Measurements from ENCODE around the gene STK17B. TPM values are rescaled to one million over a fixed set of nuclear protein-coding genes. Genes with fewer than 3 reads are reported as not detected.

Gene STK17B
- total and polyA plus RNA-seq, 10 of the 15 experiments (the other 5 are each of a cell fraction or from before 2014, with no cell fraction given): 21.2 to 108 (median 53.7) TPM

DNA sequence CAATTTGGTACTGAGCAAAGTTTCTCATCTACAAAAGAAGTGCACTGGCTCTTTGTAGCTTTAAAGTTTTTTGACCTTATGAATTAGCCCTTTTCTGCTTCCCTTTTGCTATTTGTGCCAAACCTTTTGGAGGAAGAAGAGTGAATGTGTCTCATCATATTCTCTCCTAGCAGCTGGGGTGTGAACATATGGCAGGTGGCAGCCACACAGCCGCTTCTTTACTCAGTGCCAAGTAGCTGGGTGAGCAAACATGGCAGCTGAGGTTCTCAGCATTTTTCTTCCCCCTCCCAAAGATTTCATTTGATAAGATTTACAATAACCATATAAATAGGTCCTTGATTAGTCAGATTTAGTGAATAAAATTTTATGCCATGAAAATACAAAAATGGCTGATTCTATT lies 46.7 kb upstream of the STK17B start:
- in situ Hi-C loops (cut with MboI) (no loop called here), intact Hi-C loops (cut with micrococcal nuclease; ENCODE audit: unreplicated experiment) (no loop called here)
- Histone ChIP-seq H4K20me1 (ENCODE audit: control insufficient read depth, insufficient read depth) (no peaks in the 10 kb centered on the region), H3K36me3 (ENCODE audit: control insufficient read depth in 2 of 2, insufficient read depth in 2 of 2, low read length in 1 of 2) (peaks cover 0 to 8% of the 10 kb centered on the region in 2 experiments; a peak in 1 of 4 replicates), H3K27me3 (replicated peaks in 1 of 2; ENCODE audit: control insufficient read depth in 2 of 2, insufficient read depth in 2 of 2, low read length in 1 of 2) (no peaks in the 10 kb centered on the region), H3K4me3 (no peak overlapping the region), H2AFZ (ENCODE audit: control insufficient read depth, low read depth, low read length) (no peak overlapping the region), H3K4me1 (ENCODE audit: control insufficient read depth, insufficient read depth, low read length) (no peaks in the 10 kb centered on the region), H3K9me3 (replicated peaks; ENCODE audit: control insufficient read depth, insufficient read depth, low read length) (no peaks in the 10 kb centered on the region; the same call in 2 of the 3 replicates), H3K4me2 (ENCODE audit: control insufficient read depth, insufficient read depth) (no peak overlapping the region), H3K79me2 (ENCODE audit: control insufficient read depth, insufficient read depth, low read length) (no peaks in the 10 kb centered on the region), H3K27ac (ENCODE audit: control insufficient read depth, insufficient read depth) (no peak overlapping the region), H3K9ac (ENCODE audit: control insufficient read depth, insufficient read depth, low read length) (no peak overlapping the region)
- WGBS (ENCODE audit: insufficient coverage, insufficient replicate concordance, low lambda C conversion rate, missing lambda C conversion rate): 94% methylated on average over 1 of the region's 1 CpG
- no TSS peak for BruUV-seq (replicated peaks)
- ChIA-PET CTCF (interaction anchor here (1.0 to 4.6 kb wide), 5 partner anchors 13 to 236 kb away, joined by 4 to 37 read pairs (median 4); no protein-coding TSS in a partner anchor), RAD21 (ENCODE audit: unreplicated experiment) (interaction anchor here (1.4 to 1.9 kb wide), 5 partner anchors 14 to 139 kb away, joined by 3 to 11 read pairs (median 3); no protein-coding TSS in a partner anchor), POLR2A (interaction anchor here (0.7 to 3.2 kb wide), 3 partner anchors 9 to 48 kb away, joined by 3 to 16 read pairs (median 3); no protein-coding TSS in a partner anchor), SMC1A (ENCODE audit: uncharacterized antibody, unreplicated experiment) (interaction anchor here (0.8 to 6.1 kb wide), 8 partner anchors 13 to 140 kb away, joined by 3 to 95 read pairs (median 6); no protein-coding TSS in a partner anchor)
- no peak for FAIRE-seq
- no peak for ATAC-seq
- no peak for DNase-seq (ENCODE audit: low read depth, low spot score)
- TF ChIP-seq HCFC1 (IDR thresholded peaks at IDR 0.05; ENCODE audit: low read length): no peak
- TF ChIP-seq, protein P1, sequence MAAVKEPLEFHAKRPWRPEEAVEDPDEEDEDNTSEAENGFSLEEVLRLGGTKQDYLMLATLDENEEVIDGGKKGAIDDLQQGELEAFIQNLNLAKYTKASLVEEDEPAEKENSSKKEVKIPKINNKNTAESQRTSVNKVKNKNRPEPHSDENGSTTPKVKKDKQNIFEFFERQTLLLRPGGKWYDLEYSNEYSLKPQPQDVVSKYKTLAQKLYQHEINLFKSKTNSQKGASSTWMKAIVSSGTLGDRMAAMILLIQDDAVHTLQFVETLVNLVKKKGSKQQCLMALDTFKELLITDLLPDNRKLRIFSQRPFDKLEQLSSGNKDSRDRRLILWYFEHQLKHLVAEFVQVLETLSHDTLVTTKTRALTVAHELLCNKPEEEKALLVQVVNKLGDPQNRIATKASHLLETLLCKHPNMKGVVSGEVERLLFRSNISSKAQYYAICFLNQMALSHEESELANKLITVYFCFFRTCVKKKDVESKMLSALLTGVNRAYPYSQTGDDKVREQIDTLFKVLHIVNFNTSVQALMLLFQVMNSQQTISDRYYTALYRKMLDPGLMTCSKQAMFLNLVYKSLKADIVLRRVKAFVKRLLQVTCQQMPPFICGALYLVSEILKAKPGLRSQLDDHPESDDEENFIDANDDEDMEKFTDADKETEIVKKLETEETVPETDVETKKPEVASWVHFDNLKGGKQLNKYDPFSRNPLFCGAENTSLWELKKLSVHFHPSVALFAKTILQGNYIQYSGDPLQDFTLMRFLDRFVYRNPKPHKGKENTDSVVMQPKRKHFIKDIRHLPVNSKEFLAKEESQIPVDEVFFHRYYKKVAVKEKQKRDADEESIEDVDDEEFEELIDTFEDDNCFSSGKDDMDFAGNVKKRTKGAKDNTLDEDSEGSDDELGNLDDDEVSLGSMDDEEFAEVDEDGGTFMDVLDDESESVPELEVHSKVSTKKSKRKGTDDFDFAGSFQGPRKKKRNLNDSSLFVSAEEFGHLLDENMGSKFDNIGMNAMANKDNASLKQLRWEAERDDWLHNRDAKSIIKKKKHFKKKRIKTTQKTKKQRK (IDR thresholded peaks at IDR 0.05; ENCODE audit: low read depth, low read length): no peak
- TF ChIP-seq ZBED1 (IDR thresholded peaks at IDR 0.05; ENCODE audit: borderline replicate concordance): no peak
- TF ChIP-seq KLF5 (IDR thresholded peaks at IDR 0.05; ENCODE audit: partially characterized antibody): no peak
- no peak for TF ChIP-seq NFYB (IDR thresholded peaks at IDR 0.05; ENCODE audit: insufficient read depth, low read depth, low read length)
- TF ChIP-seq PML (IDR thresholded peaks at IDR 0.05; ENCODE audit: low read length): no peak
- no peak for TF ChIP-seq SMAD5 (IDR thresholded peaks at IDR 0.05; ENCODE audit: low read depth)
- no peak for TF ChIP-seq HDAC6 (IDR thresholded peaks at IDR 0.05; ENCODE audit: unreplicated experiment)
- TF ChIP-seq, protein P2, sequence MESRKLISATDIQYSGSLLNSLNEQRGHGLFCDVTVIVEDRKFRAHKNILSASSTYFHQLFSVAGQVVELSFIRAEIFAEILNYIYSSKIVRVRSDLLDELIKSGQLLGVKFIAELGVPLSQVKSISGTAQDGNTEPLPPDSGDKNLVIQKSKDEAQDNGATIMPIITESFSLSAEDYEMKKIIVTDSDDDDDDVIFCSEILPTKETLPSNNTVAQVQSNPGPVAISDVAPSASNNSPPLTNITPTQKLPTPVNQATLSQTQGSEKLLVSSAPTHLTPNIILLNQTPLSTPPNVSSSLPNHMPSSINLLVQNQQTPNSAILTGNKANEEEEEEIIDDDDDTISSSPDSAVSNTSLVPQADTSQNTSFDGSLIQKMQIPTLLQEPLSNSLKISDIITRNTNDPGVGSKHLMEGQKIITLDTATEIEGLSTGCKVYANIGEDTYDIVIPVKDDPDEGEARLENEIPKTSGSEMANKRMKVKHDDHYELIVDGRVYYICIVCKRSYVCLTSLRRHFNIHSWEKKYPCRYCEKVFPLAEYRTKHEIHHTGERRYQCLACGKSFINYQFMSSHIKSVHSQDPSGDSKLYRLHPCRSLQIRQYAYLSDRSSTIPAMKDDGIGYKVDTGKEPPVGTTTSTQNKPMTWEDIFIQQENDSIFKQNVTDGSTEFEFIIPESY (IDR thresholded peaks at IDR 0.05): no peak
- TF ChIP-seq, protein P3, sequence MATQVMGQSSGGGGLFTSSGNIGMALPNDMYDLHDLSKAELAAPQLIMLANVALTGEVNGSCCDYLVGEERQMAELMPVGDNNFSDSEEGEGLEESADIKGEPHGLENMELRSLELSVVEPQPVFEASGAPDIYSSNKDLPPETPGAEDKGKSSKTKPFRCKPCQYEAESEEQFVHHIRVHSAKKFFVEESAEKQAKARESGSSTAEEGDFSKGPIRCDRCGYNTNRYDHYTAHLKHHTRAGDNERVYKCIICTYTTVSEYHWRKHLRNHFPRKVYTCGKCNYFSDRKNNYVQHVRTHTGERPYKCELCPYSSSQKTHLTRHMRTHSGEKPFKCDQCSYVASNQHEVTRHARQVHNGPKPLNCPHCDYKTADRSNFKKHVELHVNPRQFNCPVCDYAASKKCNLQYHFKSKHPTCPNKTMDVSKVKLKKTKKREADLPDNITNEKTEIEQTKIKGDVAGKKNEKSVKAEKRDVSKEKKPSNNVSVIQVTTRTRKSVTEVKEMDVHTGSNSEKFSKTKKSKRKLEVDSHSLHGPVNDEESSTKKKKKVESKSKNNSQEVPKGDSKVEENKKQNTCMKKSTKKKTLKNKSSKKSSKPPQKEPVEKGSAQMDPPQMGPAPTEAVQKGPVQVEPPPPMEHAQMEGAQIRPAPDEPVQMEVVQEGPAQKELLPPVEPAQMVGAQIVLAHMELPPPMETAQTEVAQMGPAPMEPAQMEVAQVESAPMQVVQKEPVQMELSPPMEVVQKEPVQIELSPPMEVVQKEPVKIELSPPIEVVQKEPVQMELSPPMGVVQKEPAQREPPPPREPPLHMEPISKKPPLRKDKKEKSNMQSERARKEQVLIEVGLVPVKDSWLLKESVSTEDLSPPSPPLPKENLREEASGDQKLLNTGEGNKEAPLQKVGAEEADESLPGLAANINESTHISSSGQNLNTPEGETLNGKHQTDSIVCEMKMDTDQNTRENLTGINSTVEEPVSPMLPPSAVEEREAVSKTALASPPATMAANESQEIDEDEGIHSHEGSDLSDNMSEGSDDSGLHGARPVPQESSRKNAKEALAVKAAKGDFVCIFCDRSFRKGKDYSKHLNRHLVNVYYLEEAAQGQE (IDR thresholded peaks at IDR 0.05; ENCODE audit: low read depth, low read length): no peak
- no peak for TF ChIP-seq MTA2 (IDR thresholded peaks at IDR 0.05; ENCODE audit: low read depth)
- TF ChIP-seq MXI1 (IDR thresholded peaks at IDR 0.05; ENCODE audit: low read depth, low read length): no peak

Data from GM12878 (cell line).